RWPE2 (cell line): ENCODE measurements around the gene CARD8.

Source experiments
- ATAC-seq: fragments of 200-7000 bp; cut with Tn5 transposase; 3 replicates; pipeline ENCODE4 v1.9.1; 2021; ENCODE audit warnings: low read depth
- DNase-seq: peaks from one replicate; pipeline ENCODE4 v3.0.0-alpha.2; 2020; ENCODE audit warnings: low spot score
- H3K27ac ChIP-seq: fragments of 450-650 bp; 2 replicates; pipeline ENCODE4 v1.5.1; 2017; ENCODE audit warnings: mild to moderate bottlenecking; ENCODE audit not compliant: poor library complexity, severe bottlenecking
- H3K27me3 ChIP-seq: fragments of 250-450 bp; sonication (Bioruptor Pico); 2 replicates; pipeline ENCODE4 v1.5.1; 2021; ENCODE audit warnings: mild to moderate bottlenecking, moderate library complexity; ENCODE audit not compliant: insufficient read depth, poor library complexity, severe bottlenecking
- H3K36me3 ChIP-seq: fragments of 250-450 bp; sonication (Bioruptor Pico); 2 replicates; pipeline ENCODE4 v1.5.1; 2020; ENCODE audit warnings: low read depth, mild to moderate bottlenecking, moderate library complexity
- H3K4me1 ChIP-seq: fragments of 250-450 bp; sonication (Bioruptor Pico); 2 replicates; pipeline ENCODE4 v1.5.1; 2021; ENCODE audit warnings: mild to moderate bottlenecking, moderate library complexity; ENCODE audit not compliant: insufficient read depth, poor library complexity, severe bottlenecking
- H3K4me3 ChIP-seq: fragments of 250-450 bp; sonication (Bioruptor Pico); 2 replicates; pipeline ENCODE4 v1.5.1; 2021; ENCODE audit warnings: mild to moderate bottlenecking, moderate library complexity; ENCODE audit not compliant: severe bottlenecking
- H3K9me3 ChIP-seq: fragments of 250-450 bp; sonication (Bioruptor Pico); 2 replicates; pipeline ENCODE4 v1.5.1; 2021; ENCODE audit warnings: mild to moderate bottlenecking, moderate library complexity; ENCODE audit not compliant: severe bottlenecking
- CTCF ChIP-seq: fragments of 450-650 bp; IDR thresholded peaks from one replicate; pipeline ENCODE4 v1.5.1; 2017; ENCODE audit warnings: mild to moderate bottlenecking, moderate library complexity; ENCODE audit not compliant: poor library complexity, severe bottlenecking

Gene CARD8

GRCh38 chr19:48194844-48195830 is 60.6 kb downstream of the CARD8 start:
- Histone ChIP-seq H3K27me3 (no peaks in the 10 kb centered on the region), H3K36me3 (no peaks in the 10 kb centered on the region), H3K27ac (no peak overlapping the region), H3K4me1 (no peaks in the 10 kb centered on the region), H3K4me3 (no peak overlapping the region), H3K9me3 (no peaks in the 10 kb centered on the region)
- no peak for TF ChIP-seq CTCF
- DNase-seq (no peak), ATAC-seq (no peak)

GRCh38 chr19:48194041-48194843 is 61.5 kb downstream of the CARD8 start:
- Histone ChIP-seq H3K9me3 (no peaks in the 10 kb centered on the region), H3K27ac (no peak overlapping the region), H3K27me3 (no peaks in the 10 kb centered on the region), H3K36me3 (no peaks in the 10 kb centered on the region; the same call in 1 of the 2 replicates), H3K4me1 (no peaks in the 10 kb centered on the region), H3K4me3 (no peak overlapping the region)
- TF ChIP-seq CTCF = peak; percentile 18
- DNase-seq (no peak), ATAC-seq (no peak)

GRCh38 chr19:48192750-48193149 is 63.0 kb downstream of the CARD8 start:
- H3K27me3 ChIP-seq = no peaks in the 10 kb centered on the region
- no peak for TF ChIP-seq CTCF
- H3K36me3 ChIP-seq = no peaks in the 10 kb centered on the region; the same call in 1 of the 2 replicates
- H3K9me3 ChIP-seq = no peaks in the 10 kb centered on the region
- DNase-seq (no peak), ATAC-seq (no peak)
- H3K4me3 ChIP-seq = no peak overlapping the region
- no peak overlapping the region for H3K27ac ChIP-seq
- H3K4me1 ChIP-seq = no peaks in the 10 kb centered on the region

- no peaks in the 10 kb centered on the region for H3K27me3 ChIP-seq
- H3K27ac ChIP-seq = no peak overlapping the region
- H3K4me3 ChIP-seq = no peak overlapping the region
- no peaks in the 10 kb centered on the region; the same call in 1 of the 2 replicates for H3K36me3 ChIP-seq
- H3K9me3 ChIP-seq = no peaks in the 10 kb centered on the region
- H3K4me1 ChIP-seq = no peaks in the 10 kb centered on the region
- no peak for ATAC-seq
- no peak for DNase-seq
- no peak for TF ChIP-seq CTCF
Measured at GRCh38 chr19:48190885-48191284, 64.8 kb downstream of the CARD8 start.
